Thoracic aorta (tissue), 2 donors: ENCODE results near the gene SLC41A2. TPM values are rescaled to one million over a fixed set of nuclear protein-coding genes. Genes with fewer than 3 reads are reported as not detected.

ENCODE experiments used
- ATAC-seq: fragments of 150-250 bp; one replicate; pipeline ENCODE4 v1.8.0; 2017; ENCODE audit warnings: low read depth; ENCODE audit not compliant: insufficient number of reproducible peaks, low FRiP score
- DNase-seq: peaks from one replicate; pipeline ENCODE4 v3.0.0-alpha.2; 2020; ENCODE audit warnings: low spot score
- H3K27ac ChIP-seq, 2 donors: fragments of 200-600 bp; sonication (generic); 1 replicate in 1 of 2; 2 replicates in 1 of 2; pipeline ENCODE4 v1.5.1; 2016; ENCODE audit warnings: mild to moderate bottlenecking in 2 of 2, moderate library complexity in 2 of 2
- H3K27me3 ChIP-seq: fragments of 200-600 bp; sonication (generic); replicated peaks from 2 replicates; pipeline ENCODE4 v1.6.0; 2016; ENCODE audit warnings: mild to moderate bottlenecking; ENCODE audit not compliant: insufficient read depth
- H3K36me3 ChIP-seq: fragments of 200-600 bp; sonication (generic); one replicate; pipeline ENCODE4 v1.5.1; 2016
- H3K4me1 ChIP-seq, 2 donors: fragments of 200-600 bp; sonication (generic); 1 replicate in 1 of 2; 2 replicates in 1 of 2; pipeline versions ENCODE4 v1.5.1 to v1.6.0; 2016; ENCODE audit warnings: low read depth in 2 of 2, mild to moderate bottlenecking in 1 of 2; ENCODE audit not compliant: control insufficient read depth in 1 of 2
- H3K4me3 ChIP-seq: fragments of 200-600 bp; sonication (generic); 2 replicates; pipeline ENCODE4 v1.5.1; 2016; ENCODE audit warnings: mild to moderate bottlenecking
- H3K9me3 ChIP-seq: fragments of 200-600 bp; sonication (generic); 2 replicates; pipeline ENCODE4 v1.5.1; 2016
- CTCF ChIP-seq: fragments of 200-600 bp; sonication (generic); IDR thresholded peaks from one replicate; pipeline ENCODE4 v1.5.1; 2019; ENCODE audit warnings: antibody characterized with exemption
- total RNA-seq, 2 donors: library from RNA; depleted of rRNA; stranded (reverse); fragments of >200 nt; gene quantifications; one replicate each; pipeline versions ENCODE4 v1.1.0 to v1.2.3, GENCODE V29; 2016

SLC41A2 gene
- total RNA-seq, 2 donors from 2014 or later = 67.1 to 165 TPM

GRCh38 chr12:104964167-104964855 lies 6.2 kb upstream of the SLC41A2 start:
- DNase-seq = no peak
- H3K27me3 ChIP-seq = no peaks in the 10 kb centered on the region
- TF ChIP-seq CTCF = no peak
- H3K9me3 ChIP-seq = no peaks in the 10 kb centered on the region
- no peak overlapping the region for H3K27ac ChIP-seq
- peaks cover 0 to 12% of the 10 kb centered on the region in 2 donors for H3K4me1 ChIP-seq
- no peak for ATAC-seq
- no peak overlapping the region for H3K4me3 ChIP-seq
- no peaks in the 10 kb centered on the region for H3K36me3 ChIP-seq

DNA sequence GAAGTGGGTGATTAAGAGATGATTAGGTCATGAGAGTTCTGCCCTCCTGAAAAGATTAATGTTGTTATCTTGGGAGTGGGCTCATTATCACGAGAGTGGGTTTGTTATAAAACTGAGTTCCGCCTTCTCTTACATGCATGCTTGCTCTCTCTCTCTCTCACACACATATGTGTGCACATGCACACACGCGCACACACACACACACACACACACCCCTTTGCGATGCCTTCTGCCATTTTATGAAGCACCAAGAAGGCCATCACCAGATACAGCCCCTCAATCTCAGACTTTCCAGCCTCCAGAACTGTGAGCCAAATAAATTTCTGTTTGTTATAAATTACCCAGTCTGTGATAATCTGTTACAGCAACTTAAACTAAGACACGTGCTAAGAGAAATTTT lies 5.7 kb upstream of the SLC41A2 start:
- no peaks in the 10 kb centered on the region for H3K27me3 ChIP-seq
- no peak for ATAC-seq
- H3K9me3 ChIP-seq = no peaks in the 10 kb centered on the region
- TF ChIP-seq CTCF = no peak
- no peaks in the 10 kb centered on the region for H3K36me3 ChIP-seq
- H3K4me3 ChIP-seq = no peak overlapping the region
- H3K27ac ChIP-seq = no peak overlapping the region
- DNase-seq = no peak
- H3K4me1 ChIP-seq = peaks cover 0 to 16% of the 10 kb centered on the region in 2 donors

- Histone ChIP-seq H3K27ac (peak overlapping the region; percentile 90 to 92), H3K9me3 (no peaks in the 10 kb centered on the region), H3K27me3 (no peaks in the 10 kb centered on the region), H3K4me3 (no peak overlapping the region), H3K4me1 (peaks cover 0 to 25% of the 10 kb centered on the region in 2 donors), H3K36me3 (no peaks in the 10 kb centered on the region)
- TF ChIP-seq CTCF = no peak
- DNase-seq (no peak), ATAC-seq (no peak)
Measured at GRCh38 chr12:104960464-104960863, 2.4 kb upstream of the SLC41A2 start.

DNA sequence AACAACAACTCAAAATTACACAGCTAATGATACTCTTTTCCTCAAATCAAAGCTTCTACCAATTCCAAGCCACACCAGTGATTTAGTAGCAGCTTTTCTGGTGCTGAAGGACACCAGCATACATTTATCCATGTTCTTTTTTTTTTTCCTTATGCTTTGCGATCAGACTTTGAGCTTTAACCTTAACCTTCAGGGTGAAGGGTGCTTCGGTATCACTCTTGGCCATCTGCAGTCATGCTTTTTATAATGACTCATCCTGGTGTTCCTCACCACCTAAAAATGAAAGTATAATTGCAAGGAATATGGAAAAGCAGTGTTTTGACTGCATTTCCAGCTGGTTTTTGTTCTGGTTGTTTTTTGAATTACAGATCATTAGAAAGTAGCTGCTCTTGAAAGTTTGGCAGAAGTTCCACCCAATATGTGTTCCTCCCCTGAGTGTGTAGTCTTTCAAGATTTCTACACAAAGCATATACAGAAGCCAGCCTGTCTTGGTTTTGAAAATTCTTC lies 1.3 kb upstream of the SLC41A2 start:
- ATAC-seq (no peak), DNase-seq (no peak)
- Histone ChIP-seq H3K9me3 (no peaks in the 10 kb centered on the region), H3K4me1 (peaks cover 0 to 33% of the 10 kb centered on the region in 2 donors), H3K36me3 (no peaks in the 10 kb centered on the region), H3K27ac (peak overlapping the region; percentile 90 to 92), H3K27me3 (no peaks in the 10 kb centered on the region), H3K4me3 (peak overlapping the region; percentile 86)
- no peak for TF ChIP-seq CTCF

DNA sequence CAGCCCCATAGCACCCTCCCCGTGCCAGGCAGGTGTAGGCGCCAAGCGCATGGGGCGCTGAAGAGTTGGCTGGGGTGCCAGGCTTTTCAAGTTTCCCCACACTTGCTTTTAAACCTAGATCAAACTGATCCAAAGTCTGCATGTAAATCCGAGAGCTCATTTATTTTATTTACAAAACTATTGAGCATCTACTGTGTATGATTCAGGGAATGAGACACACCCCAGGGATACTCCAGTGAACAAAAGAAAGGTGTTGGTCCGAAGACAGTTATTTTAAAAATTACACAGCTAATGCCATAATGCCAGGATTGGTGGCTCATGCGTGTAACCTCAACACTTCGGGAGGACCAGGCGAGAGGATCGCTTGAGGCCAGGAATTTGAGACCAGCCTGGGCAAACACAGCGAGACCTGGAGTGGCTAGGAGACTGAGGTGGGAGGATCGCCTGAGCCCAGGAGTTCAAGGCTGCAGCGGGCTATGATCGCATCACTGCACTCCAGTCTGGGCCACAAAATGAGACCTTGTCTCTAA lies 780 bp upstream of the SLC41A2 start:
- H3K4me3 ChIP-seq = peak overlapping the region; percentile 86
- no peaks in the 10 kb centered on the region for H3K9me3 ChIP-seq
- DNase-seq (no peak), ATAC-seq (no peak)
- peak overlapping the region; percentile 90 to 92 for H3K27ac ChIP-seq
- no peaks in the 10 kb centered on the region for H3K27me3 ChIP-seq
- TF ChIP-seq CTCF = no peak
- peaks cover under 1 to 38% of the 10 kb centered on the region in 2 donors for H3K4me1 ChIP-seq
- no peaks in the 10 kb centered on the region for H3K36me3 ChIP-seq
